ENCODE results near the gene THSD8. TPM values are rescaled to one million over a fixed set of nuclear protein-coding genes. Genes with fewer than 3 reads are reported as not detected.

THSD8 gene
- total RNA-seq, 1 donor from 2014 or later: 0.13 TPM

Other genes starting within 250 kb of the THSD8 start
- gene ZNF490, start 191.3 kb upstream of the THSD8 start, total RNA-seq: 6.0 and 9.7 TPM in 2 replicates
- 17.4 and 19.4 TPM in 2 replicates for gene ZNF791, start 191.1 kb upstream of the THSD8 start, total RNA-seq
- gene MAN2B1, start 135.3 kb upstream of the THSD8 start, total RNA-seq: 27.1 and 41.5 TPM in 2 replicates
- 7.5 and 10.9 TPM in 2 replicates for gene WDR83, start 135.3 kb upstream of the THSD8 start, total RNA-seq
- 58.6 and 60.9 TPM in 2 replicates for gene DHPS, start 120.2 kb upstream of the THSD8 start, total RNA-seq
- not detected in 2 replicates for gene GNG14, start 114.1 kb upstream of the THSD8 start, total RNA-seq
- gene FBXW9, start 105.4 kb upstream of the THSD8 start, total RNA-seq: 8.4 and 14.8 TPM in 2 replicates
- 23.9 and 31.4 TPM in 2 replicates for gene TNPO2, start 78.1 kb upstream of the THSD8 start, total RNA-seq
- 161 and 169 TPM in 2 replicates for gene TRIR, start 67.4 kb upstream of the THSD8 start, total RNA-seq
- gene GET3, start 64.6 kb upstream of the THSD8 start, total RNA-seq: 113 and 115 TPM in 2 replicates
- not detected in 2 replicates for gene BEST2, start 50.3 kb upstream of the THSD8 start, total RNA-seq
- 11.4 and 11.5 TPM in 2 replicates for gene HOOK2, start 26.5 kb upstream of the THSD8 start, total RNA-seq
- gene JUNB, start 10.6 kb upstream of the THSD8 start, total RNA-seq: 33.4 and 41.1 TPM in 2 replicates
- gene PRDX2, start 269 bp upstream of the THSD8 start, total RNA-seq: 186 and 250 TPM in 2 replicates
- 34.7 and 50.5 TPM in 2 replicates for gene RNASEH2A, start 4.5 kb downstream of the THSD8 start, total RNA-seq
- not detected in 2 replicates for gene RTBDN, start 32.5 kb downstream of the THSD8 start, total RNA-seq
- 0.18 and 0.59 TPM in 2 replicates for gene MAST1, start 36.4 kb downstream of the THSD8 start, total RNA-seq
- gene DNASE2, start 79.4 kb downstream of the THSD8 start, total RNA-seq: 18.4 and 24.6 TPM in 2 replicates
- gene KLF1, start 85.1 kb downstream of the THSD8 start, total RNA-seq: not detected in 2 replicates
- gene GCDH, start 89.1 kb downstream of the THSD8 start, total RNA-seq: 25.3 and 29.8 TPM in 2 replicates
- 0.11 and 0.20 TPM in 2 replicates for gene SYCE2, start 117.2 kb downstream of the THSD8 start, total RNA-seq
- 56.4 and 85.4 TPM in 2 replicates for gene FARSA, start 131.6 kb downstream of the THSD8 start, total RNA-seq
- gene CALR, start 136.5 kb downstream of the THSD8 start, total RNA-seq: 1,409 and 2,169 TPM in 2 replicates
- 81.2 and 84.6 TPM in 2 replicates for gene RAD23A, start 143.8 kb downstream of the THSD8 start, total RNA-seq
- gene GADD45GIP1, start 155.2 kb downstream of the THSD8 start, total RNA-seq: 27.3 and 33.3 TPM in 2 replicates
- 0.07 TPM in 1 of 2 replicates, not detected in the other for gene DAND5, start 167.5 kb downstream of the THSD8 start, total RNA-seq
- 23.3 and 23.8 TPM in 2 replicates for gene NFIX, start 193.4 kb downstream of the THSD8 start, total RNA-seq

Data from pulmonary artery endothelial cell (primary cell).